GM21360 (cell line): Measurements from ENCODE around the gene FKBP2.

Experiments used
- ATAC-seq: cut with Tn5 transposase; IDR thresholded peaks from one replicate; pipeline ENCODE4 v1.9.1; 2021; ENCODE audit warnings: mild to moderate bottlenecking, moderate library complexity; ENCODE audit not compliant: unreplicated experiment

FKBP2 gene

DNA sequence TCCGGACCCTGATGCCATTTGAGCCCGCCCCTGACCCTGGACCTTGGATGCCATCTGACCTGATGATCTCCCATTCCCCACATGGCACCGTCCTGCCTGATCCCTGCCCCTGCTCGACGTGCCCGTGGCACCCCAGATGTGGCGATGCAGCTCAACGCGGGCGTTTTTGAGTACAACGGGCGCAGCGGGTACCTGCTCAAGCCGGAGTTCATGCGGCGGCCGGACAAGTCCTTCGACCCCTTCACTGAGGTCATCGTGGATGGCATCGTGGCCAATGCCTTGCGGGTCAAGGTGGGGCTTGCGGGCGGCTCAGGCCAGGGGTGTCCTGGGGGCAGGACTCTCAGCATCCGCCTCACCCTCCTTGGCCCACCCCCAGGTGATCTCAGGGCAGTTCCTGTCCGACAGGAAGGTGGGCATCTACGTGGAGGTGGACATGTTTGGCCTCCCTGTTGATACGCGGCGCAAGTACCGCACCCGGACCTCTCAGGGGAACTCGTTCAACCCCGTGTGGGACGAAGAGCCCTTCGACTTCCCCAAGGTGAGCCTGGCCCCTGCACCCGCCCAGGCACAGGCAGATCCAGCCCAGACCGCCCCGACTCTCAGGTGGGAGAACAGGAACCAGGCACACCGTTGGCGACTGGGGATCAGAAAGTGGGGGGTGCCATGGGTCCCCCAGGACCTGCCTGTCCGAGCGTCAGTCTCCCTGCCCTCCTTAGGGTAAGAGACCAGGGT is 21.5 kb downstream of the FKBP2 start:
- no peak for ATAC-seq

DNA sequence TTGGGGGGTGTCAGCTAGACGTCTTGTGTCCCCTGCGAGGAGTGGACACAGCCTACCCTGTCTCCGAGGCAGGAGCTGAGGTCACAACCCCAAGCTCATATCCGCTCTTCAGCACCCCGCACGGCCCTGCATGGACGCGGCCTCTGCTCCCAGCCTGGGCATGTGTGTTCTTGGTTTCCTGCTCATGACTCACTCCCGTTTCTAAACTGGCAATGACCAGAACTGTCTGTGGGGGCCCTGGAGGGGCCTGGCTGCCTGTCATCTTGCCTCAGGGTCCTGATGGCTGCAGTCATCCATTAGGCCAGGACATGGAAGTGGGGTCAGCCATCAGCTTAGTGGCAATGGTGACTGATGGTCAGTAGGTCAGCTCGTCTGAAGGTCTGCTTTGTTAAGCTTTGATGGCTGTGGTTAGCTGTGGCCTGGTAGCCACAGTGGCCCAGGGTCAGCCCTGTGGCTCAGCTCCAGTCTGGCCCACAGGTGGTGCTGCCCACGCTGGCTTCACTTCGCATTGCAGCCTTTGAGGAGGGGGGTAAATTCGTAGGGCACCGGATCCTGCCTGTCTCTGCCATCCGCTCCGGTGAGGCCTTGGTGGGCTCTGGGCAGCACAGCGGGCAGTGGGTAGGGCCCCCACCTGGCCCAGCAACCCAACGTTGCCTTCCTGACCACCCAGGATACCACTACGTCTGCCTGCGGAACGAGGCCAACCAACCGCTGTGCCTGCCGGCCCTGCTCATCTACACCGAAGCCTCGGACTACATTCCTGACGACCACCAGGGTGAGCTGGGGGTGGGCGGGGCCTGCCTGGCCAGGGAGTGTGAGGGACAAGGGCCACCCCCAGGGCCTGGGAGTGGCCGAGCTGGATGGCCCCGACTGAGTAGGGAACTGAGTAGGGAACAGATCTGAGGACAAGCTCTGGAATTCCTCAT is 22.4 kb downstream of the FKBP2 start:
- no peak for ATAC-seq

DNA sequence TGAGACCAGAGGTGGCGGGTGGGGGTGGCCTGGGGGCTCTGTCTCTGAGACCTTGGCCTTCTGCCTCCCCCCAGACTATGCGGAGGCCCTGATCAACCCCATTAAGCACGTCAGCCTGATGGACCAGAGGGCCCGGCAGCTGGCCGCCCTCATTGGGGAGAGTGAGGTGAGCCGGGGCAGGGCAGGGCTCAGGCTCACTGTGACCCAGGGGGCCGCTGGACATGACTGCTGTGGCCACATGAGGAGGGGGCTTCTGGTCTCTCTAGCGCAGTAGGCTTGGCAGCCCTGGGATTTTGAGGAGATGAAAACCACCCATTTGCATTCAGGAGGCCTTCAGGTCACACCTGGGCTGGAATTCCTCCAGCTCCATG is 23.0 kb downstream of the FKBP2 start:
- no peak for ATAC-seq

DNA sequence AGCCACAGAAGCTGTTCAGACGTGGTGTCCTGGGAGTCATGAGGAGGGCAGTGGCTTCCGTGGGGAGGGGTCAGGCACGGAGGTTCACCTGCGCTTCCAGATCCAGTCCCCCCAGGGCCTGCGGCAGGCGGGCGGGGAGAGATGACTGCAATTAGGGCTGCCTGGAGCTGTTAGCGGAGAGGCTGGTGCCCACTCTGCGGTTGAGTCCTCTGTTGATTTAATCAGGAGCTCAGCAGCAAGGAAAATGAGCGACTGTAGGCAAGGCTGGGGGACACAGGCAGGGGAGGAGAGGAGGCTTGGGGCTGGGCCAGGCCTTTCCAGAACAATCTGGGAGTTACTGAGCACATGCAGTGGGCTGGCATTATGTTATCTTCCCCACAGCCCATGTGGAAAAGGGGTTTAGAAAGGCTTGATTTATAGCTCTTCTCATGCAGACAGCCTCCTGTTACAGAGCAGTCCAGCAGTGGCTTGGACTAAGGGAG is 23.5 kb downstream of the FKBP2 start:
- ATAC-seq = no peak

DNA sequence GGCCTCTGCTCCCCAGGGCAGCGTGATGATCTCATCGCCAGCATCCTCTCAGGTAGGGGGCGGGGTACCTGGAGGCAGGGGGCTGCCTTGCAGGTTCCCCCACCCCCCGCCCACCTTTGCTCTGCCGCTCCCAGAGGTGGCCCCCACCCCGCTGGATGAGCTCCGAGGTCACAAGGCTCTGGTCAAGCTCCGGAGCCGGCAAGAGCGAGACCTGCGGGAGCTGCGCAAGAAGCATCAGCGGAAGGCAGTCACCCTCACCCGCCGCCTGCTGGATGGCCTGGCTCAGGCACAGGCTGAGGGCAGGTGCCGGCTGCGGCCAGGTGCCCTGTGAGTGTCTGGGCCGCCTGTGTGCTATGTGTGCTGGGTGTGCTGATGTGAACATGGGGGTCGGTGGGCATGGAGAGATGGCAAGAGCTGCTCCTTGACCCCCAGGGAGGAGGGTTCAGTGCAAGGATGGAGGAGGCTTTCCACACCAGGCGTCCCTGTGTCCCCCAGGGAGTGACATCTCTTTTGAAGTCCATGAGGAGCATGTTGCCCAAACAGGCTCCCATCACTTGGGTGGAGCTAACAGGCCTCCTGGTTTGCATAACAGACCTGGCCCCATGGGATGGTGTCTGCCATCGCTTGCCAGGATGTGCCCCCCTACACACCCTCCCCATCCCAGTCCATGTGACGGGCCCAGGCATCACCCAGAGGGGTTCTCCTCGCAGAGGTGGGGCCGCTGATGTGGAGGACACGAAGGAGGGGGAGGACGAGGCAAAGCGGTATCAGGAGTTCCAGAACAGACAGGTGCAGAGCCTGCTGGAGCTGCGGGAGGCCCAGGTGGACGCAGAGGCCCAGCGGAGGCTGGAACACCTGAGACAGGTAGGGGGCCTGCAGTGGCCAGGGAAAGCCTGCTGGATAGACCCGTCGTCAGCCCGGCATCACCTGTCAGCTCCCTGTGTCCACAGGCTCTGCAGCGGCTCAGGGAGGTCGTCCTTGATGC is 24.6 kb downstream of the FKBP2 start:
- no peak for ATAC-seq

DNA sequence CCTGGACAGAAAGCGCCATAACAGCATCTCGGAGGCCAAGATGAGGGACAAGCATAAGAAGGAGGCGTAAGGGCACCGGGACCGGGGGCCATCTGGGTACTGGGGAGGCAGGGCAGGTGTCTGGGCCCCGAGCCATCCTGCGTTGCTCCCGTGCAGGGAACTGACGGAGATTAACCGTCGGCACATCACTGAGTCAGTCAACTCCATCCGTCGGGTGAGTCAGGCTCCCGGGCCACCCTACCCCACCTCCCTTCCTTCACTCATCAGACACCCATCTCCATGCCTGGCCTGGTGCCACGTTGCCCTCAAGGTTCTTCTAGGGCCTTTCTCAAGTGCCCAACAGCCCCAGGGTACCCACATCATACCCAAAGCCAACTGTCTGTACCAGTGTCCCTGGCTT is 25.4 kb downstream of the FKBP2 start:
- ATAC-seq = no peak

DNA sequence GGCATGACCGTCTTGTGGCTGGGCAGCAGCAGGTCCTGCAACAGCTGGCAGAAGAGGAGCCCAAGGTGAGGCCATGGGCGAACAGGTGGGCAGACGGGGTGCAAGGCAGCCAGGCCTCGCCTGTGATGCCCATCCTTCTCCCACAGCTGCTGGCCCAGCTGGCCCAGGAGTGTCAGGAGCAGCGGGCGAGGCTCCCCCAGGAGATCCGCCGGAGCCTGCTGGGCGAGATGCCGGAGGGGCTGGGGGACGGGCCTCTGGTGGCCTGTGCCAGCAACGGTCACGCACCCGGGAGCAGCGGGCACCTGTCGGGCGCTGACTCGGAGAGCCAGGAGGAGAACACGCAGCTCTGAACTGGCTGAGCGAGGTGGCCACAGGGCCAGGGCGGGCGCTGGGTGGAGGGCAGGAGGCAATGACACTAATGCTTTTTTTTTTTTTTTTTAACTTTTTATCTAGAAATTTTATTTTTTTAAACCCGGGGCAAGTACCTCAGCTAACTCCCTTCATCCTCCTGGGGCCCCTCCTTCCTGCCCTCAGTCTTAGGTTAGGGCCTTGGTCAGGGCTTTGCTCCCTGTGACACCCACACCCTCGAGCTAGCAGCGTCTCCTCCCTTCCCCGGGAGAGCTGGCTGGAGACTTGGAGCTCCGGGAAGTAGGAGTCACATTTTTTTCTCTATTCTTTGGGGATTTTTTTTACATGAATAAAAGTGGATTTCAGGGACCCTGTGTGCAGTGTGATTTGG is 26.5 kb downstream of the FKBP2 start:
- no peak for ATAC-seq

DNA sequence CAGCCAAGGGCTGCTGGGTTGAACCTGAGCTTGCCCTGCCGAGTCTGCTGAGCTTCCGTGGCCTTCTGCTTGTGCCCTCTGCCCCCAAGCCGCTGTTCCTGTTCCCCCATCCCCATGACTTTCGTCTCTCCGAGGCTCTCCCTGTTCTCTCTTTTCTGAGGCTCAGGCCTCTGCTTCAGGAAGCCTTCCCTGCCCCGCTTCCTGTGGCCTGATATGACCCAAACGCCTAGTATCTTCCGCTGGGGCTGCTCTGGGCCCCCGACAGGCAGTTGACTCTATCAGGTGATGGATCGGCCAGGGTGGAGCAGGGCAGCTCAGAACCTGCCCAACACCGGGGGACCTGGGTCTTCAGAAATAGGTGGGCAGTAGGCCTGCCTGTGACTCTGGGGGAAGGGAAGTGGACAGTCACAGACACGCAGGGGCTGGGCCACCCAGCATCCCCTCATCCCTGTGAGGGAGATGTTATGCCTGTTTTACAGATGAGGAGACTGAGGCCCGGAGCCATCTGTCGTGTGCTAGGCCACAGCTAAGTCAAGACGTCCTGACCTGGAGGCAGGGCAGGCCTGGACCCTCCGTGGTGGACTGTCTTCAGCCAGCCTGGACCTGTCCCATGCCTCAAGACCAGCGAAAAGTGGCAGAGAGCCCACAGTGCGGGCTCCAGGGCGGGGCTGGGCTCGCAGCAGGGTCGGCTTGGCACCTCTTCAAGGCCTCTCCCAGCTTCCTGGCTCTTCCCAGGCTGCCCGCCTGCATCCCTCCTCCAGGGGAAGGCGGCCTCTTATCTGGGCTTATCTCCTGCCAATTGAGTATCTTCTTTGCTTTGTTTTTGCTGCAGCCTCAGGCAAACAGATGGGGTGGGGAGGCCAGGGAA is 27.4 kb downstream of the FKBP2 start:
- ATAC-seq = no peak

DNA sequence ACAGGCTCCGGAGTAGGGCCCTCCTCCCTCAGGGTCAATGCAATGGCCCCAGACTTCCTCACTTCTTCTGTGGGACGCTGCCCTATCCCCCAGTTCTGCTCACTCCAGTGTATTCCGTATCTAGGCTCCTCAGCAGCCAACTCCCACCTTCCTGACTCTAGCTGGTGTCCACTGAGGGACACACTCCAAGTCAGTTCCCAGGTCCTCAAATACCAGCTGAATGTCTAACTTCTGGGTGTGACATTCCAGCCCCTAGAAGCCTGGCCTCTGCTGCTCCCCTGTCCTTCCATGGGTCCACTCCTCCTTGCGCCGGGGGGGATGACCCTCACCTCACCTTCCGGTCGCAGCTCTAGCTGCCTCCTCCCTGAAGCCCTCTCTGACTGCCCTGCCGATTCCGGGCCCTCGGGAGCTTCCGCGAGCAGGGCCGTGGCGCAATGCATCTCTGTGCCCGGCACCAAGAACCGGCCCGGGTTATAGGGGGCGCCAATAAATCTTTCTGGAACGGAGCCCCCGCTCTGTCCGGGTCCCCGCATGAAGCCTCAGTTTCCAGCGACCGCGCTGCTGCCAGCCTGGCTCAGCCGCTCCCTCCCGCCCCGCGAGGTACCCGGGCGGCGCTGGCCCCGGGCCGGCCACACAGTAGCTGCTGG is 28.1 kb downstream of the FKBP2 start:
- peak; percentile 8 for ATAC-seq

DNA sequence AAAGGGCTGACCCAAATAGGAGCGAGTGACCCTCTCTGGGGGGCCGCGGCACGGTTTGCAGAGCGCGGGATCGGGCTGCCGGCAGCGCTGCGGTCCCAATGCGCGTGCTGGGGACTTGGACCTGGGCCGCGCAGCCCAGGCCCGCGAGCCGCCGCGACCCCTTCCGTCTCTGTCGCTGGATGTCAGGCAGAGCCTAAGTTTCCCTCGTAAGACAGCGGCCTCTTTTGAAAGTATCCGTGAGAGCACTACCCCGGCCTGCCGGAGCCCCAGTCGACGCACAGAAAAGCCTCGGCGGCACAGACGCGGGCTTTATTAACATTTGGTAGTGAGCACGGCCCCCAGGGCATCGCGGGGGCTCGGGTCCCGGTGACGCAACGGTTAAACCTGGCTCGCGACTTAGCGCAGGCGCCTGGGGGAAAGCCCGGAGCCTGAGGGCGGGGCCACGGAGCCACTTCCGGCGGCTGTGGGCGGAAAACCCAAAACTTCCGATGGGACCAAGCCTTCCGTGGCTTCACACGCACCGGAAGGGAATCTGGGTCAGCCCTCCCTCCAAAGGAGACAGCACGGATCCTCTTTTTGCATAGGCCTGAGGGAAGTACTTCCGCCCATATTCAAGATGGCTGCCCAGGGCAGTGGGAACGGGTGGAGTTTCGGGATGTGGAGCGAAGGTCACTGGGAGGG is 28.8 kb downstream of the FKBP2 start:
- peak; percentile 51 for ATAC-seq

DNA sequence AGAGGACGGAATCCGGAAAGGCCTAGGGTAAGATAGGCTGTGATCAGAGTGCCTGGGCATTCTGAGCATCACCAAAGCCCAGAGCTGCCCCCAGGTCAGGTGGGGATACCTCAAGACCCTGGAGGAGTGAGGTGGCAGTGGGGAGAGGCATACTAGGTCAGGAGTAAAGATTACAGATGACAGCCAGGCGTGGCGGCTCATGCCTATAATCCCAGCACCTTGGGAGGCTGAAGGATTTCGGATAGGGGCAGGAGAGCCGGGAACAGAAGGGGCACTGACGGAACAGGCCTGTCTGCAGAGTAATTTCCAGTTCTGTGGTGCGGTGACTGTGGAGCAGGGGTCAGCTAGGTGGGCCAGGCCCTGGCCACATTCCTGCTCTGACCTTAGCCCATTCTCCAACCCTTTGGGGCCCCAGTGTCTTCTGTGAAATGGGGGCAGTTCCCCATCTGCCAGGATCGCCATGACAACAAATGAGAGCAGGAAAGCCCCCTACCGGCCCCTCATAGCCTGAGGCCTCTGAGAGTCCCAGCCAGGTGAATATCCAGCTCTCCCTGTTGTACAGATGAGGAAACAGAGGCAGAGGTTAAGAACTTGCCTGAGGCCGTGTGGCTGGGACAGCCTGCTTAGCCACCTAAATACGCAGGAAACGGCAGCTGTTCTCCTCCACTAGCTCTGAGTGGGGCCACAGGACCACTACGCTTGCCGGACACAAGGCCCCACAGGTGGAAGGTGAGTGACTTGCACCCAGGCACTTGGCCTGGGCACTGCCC is 34.3 kb downstream of the FKBP2 start:
- ATAC-seq = no peak

DNA sequence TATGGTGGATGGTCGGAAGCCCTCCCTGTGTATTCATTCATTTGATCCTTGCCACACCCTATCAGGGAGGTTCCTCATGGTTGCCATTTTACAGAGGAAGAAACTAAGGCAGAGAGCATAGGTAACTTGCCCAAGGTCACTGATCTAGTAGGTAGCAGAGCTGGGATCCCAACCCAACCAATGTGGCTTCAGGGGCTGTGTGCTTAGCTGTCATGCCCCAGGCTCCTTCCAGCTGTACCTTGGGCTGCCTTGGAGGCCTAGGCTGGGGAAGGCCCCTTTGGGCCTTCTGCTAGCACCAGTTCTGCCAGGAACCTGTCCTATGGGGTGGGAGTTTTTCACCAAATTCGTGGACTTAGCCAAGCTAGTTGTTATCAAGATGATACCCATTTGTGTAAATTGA is 34.9 kb downstream of the FKBP2 start:
- ATAC-seq = no peak

DNA sequence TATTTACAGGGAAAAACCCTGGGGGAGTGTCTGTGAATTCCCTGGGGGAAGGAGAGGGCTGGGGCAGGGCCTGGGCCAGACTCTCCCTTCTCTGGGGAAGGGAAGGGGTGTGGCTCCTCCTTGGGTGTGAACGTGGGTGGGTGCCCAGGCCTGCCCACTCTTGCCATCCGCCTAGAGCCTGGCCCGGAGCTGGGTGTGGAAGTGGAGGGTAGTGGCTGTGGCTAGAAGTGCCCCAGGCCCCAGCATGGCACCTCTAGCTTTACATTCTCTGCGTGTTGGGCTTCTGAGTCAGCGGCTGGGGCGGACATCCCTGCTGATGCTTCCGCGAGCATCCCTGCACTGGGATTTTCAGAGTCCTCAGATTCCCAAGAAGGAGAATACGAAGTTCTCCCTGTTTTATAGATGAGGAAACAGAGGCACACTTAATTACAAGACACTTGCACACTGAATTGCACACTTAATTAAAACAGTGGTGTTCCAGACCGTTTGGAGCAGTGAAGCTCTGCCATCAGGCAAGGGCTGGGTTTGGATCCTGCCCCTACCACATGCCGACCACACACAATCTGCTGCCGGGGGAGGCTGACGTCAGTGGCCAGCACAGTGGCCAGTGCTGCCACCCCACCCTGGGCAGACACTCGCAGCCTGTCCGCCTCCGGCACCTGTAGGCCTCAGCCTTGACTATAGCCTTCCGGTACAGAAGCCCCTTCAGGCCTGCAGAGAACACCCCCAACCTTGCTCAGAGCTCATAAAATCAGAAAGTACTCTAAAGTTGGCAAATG is 35.9 kb downstream of the FKBP2 start:
- no peak for ATAC-seq

DNA sequence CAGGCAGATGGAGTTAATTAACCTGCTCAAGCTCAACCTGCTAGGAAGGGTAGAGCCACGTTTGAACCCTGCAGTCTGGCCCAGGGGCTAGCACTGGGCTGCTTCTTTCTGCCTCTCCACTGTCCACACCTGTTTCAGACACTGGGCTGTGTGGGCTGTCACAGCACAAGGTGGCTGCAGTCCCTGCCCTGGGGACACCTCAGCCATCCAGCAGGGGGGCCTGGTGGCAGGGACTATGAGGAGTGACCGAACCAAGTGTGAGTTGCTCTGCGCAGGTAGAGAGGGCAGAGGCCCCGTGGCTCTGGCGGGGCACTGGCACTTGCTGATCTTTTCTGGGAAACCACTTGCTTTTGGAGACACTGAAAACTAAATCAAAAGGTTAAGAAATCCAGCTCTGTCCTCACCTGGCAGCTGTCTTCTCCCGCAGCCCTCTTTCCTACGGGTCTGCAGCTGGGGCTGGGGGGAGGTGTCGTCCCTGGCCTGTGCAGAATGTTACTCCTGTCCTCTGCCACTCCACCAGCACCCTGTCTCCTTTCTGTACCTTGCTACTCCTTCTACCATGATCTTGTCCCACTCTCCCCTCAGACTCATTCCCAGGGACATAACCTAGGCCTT is 37.8 kb downstream of the FKBP2 start:
- ATAC-seq = no peak

DNA sequence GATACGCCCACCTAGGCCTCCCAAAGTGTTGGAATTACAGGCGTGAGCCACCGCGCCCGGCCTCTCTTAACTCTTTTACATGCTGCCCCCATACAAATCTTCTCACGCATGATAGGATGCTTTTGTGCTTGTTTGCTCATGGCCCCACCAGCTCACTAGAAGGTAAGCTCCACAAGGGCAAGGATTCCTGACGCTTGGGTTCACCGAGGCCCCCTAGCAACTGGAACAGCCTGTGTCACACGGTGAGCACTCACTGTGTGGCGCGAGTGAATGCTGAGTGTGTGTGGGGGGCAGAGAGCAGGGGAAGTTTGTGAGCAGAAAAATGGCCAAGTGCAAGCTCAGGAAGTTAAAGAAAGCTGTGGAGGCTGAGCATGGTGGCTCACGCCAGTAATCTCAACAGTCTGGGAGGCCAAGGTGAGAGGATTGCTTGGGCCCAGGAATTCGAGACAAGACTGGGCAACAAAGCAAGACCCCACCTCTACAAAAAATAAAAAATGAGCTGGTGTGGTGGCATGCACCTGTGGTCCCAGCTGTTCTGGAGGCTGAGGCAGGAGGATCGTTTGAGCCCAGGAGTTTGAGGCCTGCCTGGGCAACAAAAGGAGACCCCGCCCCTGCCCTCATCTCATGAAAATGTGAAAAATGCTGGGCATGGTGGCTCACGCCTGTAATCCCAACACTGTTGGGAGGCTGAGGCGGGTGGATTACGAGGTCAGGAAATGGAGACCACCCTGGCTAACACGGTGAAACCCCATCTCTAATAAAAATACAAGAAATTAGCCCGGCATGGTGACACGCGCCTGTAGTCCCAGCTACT is 41.3 kb downstream of the FKBP2 start:
- no peak for ATAC-seq
